ENCODE measurements around the gene DDR2.

Gene DDR2

GRCh38 chr1:162694911-162695310 lies 62.6 kb downstream of the DDR2 start:
- in situ Hi-C loops (cut with MboI; ENCODE audit: low sequenced_read_pairs) = no loop called here

GRCh38 chr1:162695687-162696086 lies 63.4 kb downstream of the DDR2 start:
- in situ Hi-C loops (cut with MboI; ENCODE audit: low sequenced_read_pairs) = no loop called here

- in situ Hi-C loops (cut with MboI; ENCODE audit: low sequenced_read_pairs) = no loop called here
These were observed 64.1 kb downstream of the DDR2 start for GRCh38 chr1:162696286-162696862.

- in situ Hi-C loops (cut with MboI; ENCODE audit: low sequenced_read_pairs) = no loop called here
These were observed 65.1 kb downstream of the DDR2 start for GRCh38 chr1:162697140-162697895.

GRCh38 chr1:162699366-162699765 lies 67.1 kb downstream of the DDR2 start:
- in situ Hi-C loops (cut with MboI; ENCODE audit: low sequenced_read_pairs) = no loop called here

- in situ Hi-C loops (cut with MboI; ENCODE audit: low sequenced_read_pairs) = no loop called here
These were observed 67.9 kb downstream of the DDR2 start for GRCh38 chr1:162700131-162700530.

GRCh38 chr1:162701286-162701685 lies 69.0 kb downstream of the DDR2 start:
- in situ Hi-C loops (cut with MboI; ENCODE audit: low sequenced_read_pairs) = no loop called here

GRCh38 chr1:162702628-162703027 lies 70.4 kb downstream of the DDR2 start:
- in situ Hi-C loops (cut with MboI; ENCODE audit: low sequenced_read_pairs) = no loop called here

GRCh38 chr1:162703708-162704107 lies 71.4 kb downstream of the DDR2 start:
- in situ Hi-C loops (cut with MboI; ENCODE audit: low sequenced_read_pairs) = no loop called here

GRCh38 chr1:162704673-162705424 lies 72.6 kb downstream of the DDR2 start:
- in situ Hi-C loops (cut with MboI; ENCODE audit: low sequenced_read_pairs) = no loop called here

- in situ Hi-C loops (cut with MboI; ENCODE audit: low sequenced_read_pairs) = no loop called here
These were observed 73.7 kb downstream of the DDR2 start for GRCh38 chr1:162706003-162706402.

GRCh38 chr1:162706606-162707005 lies 74.3 kb downstream of the DDR2 start:
- in situ Hi-C loops (cut with MboI; ENCODE audit: low sequenced_read_pairs) = no loop called here

- in situ Hi-C loops (cut with MboI; ENCODE audit: low sequenced_read_pairs) = no loop called here
These were observed 76.0 kb downstream of the DDR2 start for GRCh38 chr1:162708286-162708685.

- in situ Hi-C loops (cut with MboI; ENCODE audit: low sequenced_read_pairs) = no loop called here
These were observed 77.0 kb downstream of the DDR2 start for GRCh38 chr1:162709132-162709860.

GRCh38 chr1:162709870-162710269 lies 77.6 kb downstream of the DDR2 start:
- in situ Hi-C loops (cut with MboI; ENCODE audit: low sequenced_read_pairs) = no loop called here

- in situ Hi-C loops (cut with MboI; ENCODE audit: low sequenced_read_pairs) = no loop called here
These were observed 78.1 kb downstream of the DDR2 start for GRCh38 chr1:162710345-162710744.

GRCh38 chr1:162710780-162711465 lies 78.7 kb downstream of the DDR2 start:
- in situ Hi-C loops (cut with MboI; ENCODE audit: low sequenced_read_pairs) = no loop called here

- in situ Hi-C loops (cut with MboI; ENCODE audit: low sequenced_read_pairs) = no loop called here
These were observed 80.2 kb downstream of the DDR2 start for GRCh38 chr1:162712317-162713029.

- in situ Hi-C loops (cut with MboI; ENCODE audit: low sequenced_read_pairs) = no loop called here
These were observed 83.9 kb downstream of the DDR2 start for GRCh38 chr1:162716123-162716522.

GRCh38 chr1:162716552-162716951 lies 84.3 kb downstream of the DDR2 start:
- in situ Hi-C loops (cut with MboI; ENCODE audit: low sequenced_read_pairs) = no loop called here
